GM12891 (cell line): ENCODE data around the gene PRCP.
"Not testable (repeated sequence)": the region's sequence is repeated elsewhere in the genome, so short reads cannot be mapped to it uniquely, and the experiment has no call there.

Experiments
- POLR2A ChIP-seq: IDR thresholded peaks from 2 replicates; pipeline ENCODE4 v1.6.1; 2011; ENCODE audit warnings: low read depth, low read length, control low read depth
- POLR2AphosphoS5 ChIP-seq: IDR thresholded peaks from 2 replicates; pipeline ENCODE4 v1.6.1; 2011; ENCODE audit warnings: low read depth, low read length, control low read depth
- POU2F2 ChIP-seq: IDR thresholded peaks from 2 replicates; pipeline ENCODE4 v1.6.1; 2011; ENCODE audit warnings: low read depth, mild to moderate bottlenecking, control low read depth, low read length, moderate library complexity
- SPI1 ChIP-seq: IDR thresholded peaks from 2 replicates; pipeline ENCODE4 v1.6.1; 2011; ENCODE audit warnings: low read depth, low read length, control low read depth
- TAF1 ChIP-seq: IDR thresholded peaks from 2 replicates; pipeline ENCODE4 v1.6.1; 2011; ENCODE audit warnings: low read depth, low read length, control low read depth

GRCh38 chr11:82945041-82945440 lies 44.8 kb upstream of the PRCP start:
- not testable (repeated sequence) for TF ChIP-seq TAF1, POLR2A, POLR2AphosphoS5, SPI1, POU2F2
